HUES48 (cell line): ENCODE data around the gene TBL3.
"Not testable (repeated sequence)": the region's sequence is repeated elsewhere in the genome, so short reads cannot be mapped to it uniquely, and the experiment has no call there.

Experiments used
- H3K27ac ChIP-seq: one replicate; pipeline ENCODE4 v1.7.0; 2013; ENCODE audit warnings: low read depth, low read length, inconsistent platforms
- H3K27me3 ChIP-seq: 2 replicates; pipeline ENCODE4 v1.6.1; 2013; ENCODE audit warnings: mild to moderate bottlenecking, low read length; ENCODE audit not compliant: control insufficient read depth, insufficient read depth
- H3K36me3 ChIP-seq: 2 replicates; pipeline ENCODE4 v1.6.1; 2013; ENCODE audit warnings: low read length; ENCODE audit not compliant: control insufficient read depth, insufficient read depth
- H3K4me1 ChIP-seq: 2 replicates; pipeline ENCODE4 v1.6.1; 2013; ENCODE audit warnings: mild to moderate bottlenecking, low read length; ENCODE audit not compliant: control insufficient read depth, insufficient read depth
- H3K4me3 ChIP-seq: 2 replicates; pipeline ENCODE4 v1.5.1; 2013; ENCODE audit warnings: mild to moderate bottlenecking, low read depth, low read length
- H3K9ac ChIP-seq: 2 replicates; pipeline ENCODE4 v1.6.1; 2013; ENCODE audit warnings: mild to moderate bottlenecking, low read depth, low read length, moderate library complexity
- H3K9me3 ChIP-seq: 2 replicates; pipeline ENCODE4 v1.6.1; 2013; ENCODE audit warnings: low read length; ENCODE audit not compliant: control insufficient read depth, insufficient read depth

The TBL3 gene

GRCh38 chr16:1945559-1946391, 26.1 kb upstream of the TBL3 start:
- Histone ChIP-seq H3K27me3 (no peaks in the 10 kb centered on the region), H3K9ac (no peak overlapping the region), H3K36me3 (0 out of 2 replicates have a peak, but pooled peaks cover 1% of the 10 kb centered on the region), H3K4me3 (no peak overlapping the region), H3K27ac (no peak overlapping the region), H3K9me3 (no peaks in the 10 kb centered on the region), H3K4me1 (peaks cover 9% of the 10 kb centered on the region)

- Histone ChIP-seq H3K27me3 (no peaks in the 10 kb centered on the region), H3K27ac (no peak overlapping the region), H3K36me3 (no peaks in the 10 kb centered on the region), H3K9ac (no peak overlapping the region), H3K4me1 (peaks cover 9% of the 10 kb centered on the region), H3K9me3 (no peaks in the 10 kb centered on the region), H3K4me3 (no peak overlapping the region)
Measured at GRCh38 chr16:1946495-1947368, 25.1 kb upstream of the TBL3 start.

GRCh38 chr16:1947369-1947670, 24.5 kb upstream of the TBL3 start:
- Histone ChIP-seq H3K36me3 (no peaks in the 10 kb centered on the region), H3K9ac (no peak overlapping the region), H3K27me3 (no peaks in the 10 kb centered on the region), H3K4me3 (no peak overlapping the region), H3K9me3 (no peaks in the 10 kb centered on the region), H3K4me1 (peaks cover 3% of the 10 kb centered on the region; the same call in 1 of the 2 replicates), H3K27ac (no peak overlapping the region)

- H3K9ac ChIP-seq: no peak overlapping the region
- no peaks in the 10 kb centered on the region for H3K36me3 ChIP-seq
- no peaks in the 10 kb centered on the region for H3K27me3 ChIP-seq
- no peaks in the 10 kb centered on the region for H3K9me3 ChIP-seq
- no peak overlapping the region for H3K4me3 ChIP-seq
- no peaks in the 10 kb centered on the region for H3K4me1 ChIP-seq
- H3K27ac ChIP-seq: no peak overlapping the region
Measured at GRCh38 chr16:1949507-1949906, 22.3 kb upstream of the TBL3 start.

GRCh38 chr16:1950047-1950446, 21.8 kb upstream of the TBL3 start:
- no peaks in the 10 kb centered on the region for H3K9me3 ChIP-seq
- no peaks in the 10 kb centered on the region for H3K36me3 ChIP-seq
- no peak overlapping the region for H3K27ac ChIP-seq
- H3K4me1 ChIP-seq: no peaks in the 10 kb centered on the region
- H3K4me3 ChIP-seq: no peak overlapping the region
- H3K27me3 ChIP-seq: no peaks in the 10 kb centered on the region
- H3K9ac ChIP-seq: no peak overlapping the region

- Histone ChIP-seq H3K9ac (no peak overlapping the region), H3K4me1 (no peaks in the 10 kb centered on the region), H3K36me3 (no peaks in the 10 kb centered on the region), H3K27me3 (no peaks in the 10 kb centered on the region), H3K4me3 (no peak overlapping the region), H3K27ac (no peak overlapping the region), H3K9me3 (no peaks in the 10 kb centered on the region)
Measured at GRCh38 chr16:1950559-1950958, 21.3 kb upstream of the TBL3 start.

DNA sequence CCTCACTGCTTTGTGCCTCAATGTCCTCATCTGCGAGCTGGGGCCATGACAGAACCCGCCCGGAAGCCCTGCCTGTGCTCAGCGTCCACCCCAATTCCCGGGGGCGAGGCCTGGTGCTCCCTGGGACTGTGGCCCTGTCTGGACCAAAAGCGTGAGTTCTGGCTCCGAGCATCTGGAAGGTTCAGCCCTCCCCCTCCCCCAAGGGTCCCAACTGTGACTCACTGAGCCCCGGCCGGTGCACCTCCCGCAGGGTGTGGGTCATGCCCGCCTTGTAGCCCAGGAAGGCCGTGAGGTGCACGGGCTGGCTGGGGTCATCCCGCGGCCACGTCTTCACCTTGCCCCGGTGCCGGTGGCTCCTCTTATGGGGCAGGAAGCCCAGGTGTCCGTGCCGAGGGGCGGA, 18.1 kb upstream of the TBL3 start:
- no peak overlapping the region for H3K27ac ChIP-seq
- H3K4me3 ChIP-seq: no peak overlapping the region
- no peaks in the 10 kb centered on the region for H3K9me3 ChIP-seq
- H3K36me3 ChIP-seq: no peaks in the 10 kb centered on the region
- H3K27me3 ChIP-seq: no peaks in the 10 kb centered on the region
- no peak overlapping the region for H3K9ac ChIP-seq
- H3K4me1 ChIP-seq: peaks cover 2% of the 10 kb centered on the region; the same call in 1 of the 2 replicates

GRCh38 chr16:1957434-1958142, 14.3 kb upstream of the TBL3 start:
- H3K4me3 ChIP-seq, H3K27ac ChIP-seq, H3K9ac ChIP-seq, H3K9me3 ChIP-seq, H3K27me3 ChIP-seq: not testable (repeated sequence)
- H3K4me1 ChIP-seq: peaks cover 11% of the 10 kb centered on the region
- H3K36me3 ChIP-seq: peaks cover 16% of the 10 kb centered on the region

GRCh38 chr16:1958143-1958491, 13.7 kb upstream of the TBL3 start:
- H3K4me3 ChIP-seq, H3K27me3 ChIP-seq, H3K27ac ChIP-seq, H3K9me3 ChIP-seq, H3K9ac ChIP-seq: not testable (repeated sequence)
- peaks cover 21% of the 10 kb centered on the region for H3K36me3 ChIP-seq
- peaks cover 16% of the 10 kb centered on the region for H3K4me1 ChIP-seq

GRCh38 chr16:1958715-1959268, 13.1 kb upstream of the TBL3 start:
- Histone ChIP-seq H3K9me3 (no peaks in the 10 kb centered on the region), H3K27ac (no peak overlapping the region), H3K27me3 (no peaks in the 10 kb centered on the region), H3K36me3 (peaks cover 28% of the 10 kb centered on the region), H3K9ac (no peak overlapping the region), H3K4me3 (peak overlapping the region; percentile 87), H3K4me1 (peaks cover 18% of the 10 kb centered on the region)
